Suprapubic skin (tissue), 4 donors: ENCODE measurements around the gene POLE3.

Experiments
- CTCF ChIP-seq, 2 donors: fragments of 200-600 bp in 1 of 2; fragments of 450-650 bp in 1 of 2; sonication (generic) in 1 of 2; IDR thresholded peaks; one replicate each; pipeline ENCODE4 v1.5.1; 2016 to 2019; ENCODE audit warnings: antibody characterized with exemption in 2 of 2, mild to moderate bottlenecking in 1 of 2, moderate library complexity in 1 of 2
- POLR2A ChIP-seq, 2 donors: fragments of 450-650 bp; IDR thresholded peaks; one replicate each; pipeline ENCODE4 v1.6.1; 2017; ENCODE audit warnings: antibody characterized with exemption in 2 of 2, mild to moderate bottlenecking in 2 of 2, moderate library complexity in 2 of 2
- POLR2AphosphoS5 ChIP-seq, 3 donors: sonication (generic); formaldehyde crosslinking; IDR thresholded peaks; one replicate each; pipeline ENCODE4 v1.6.1; 2017; ENCODE audit warnings: antibody characterized with exemption in 3 of 3

- TF ChIP-seq CTCF (IDR thresholded peaks at IDR 0.05): no peak
- TF ChIP-seq POLR2A (IDR thresholded peaks at IDR 0.05): no peak
- TF ChIP-seq POLR2AphosphoS5 (IDR thresholded peaks at IDR 0.05): no peak
Measured at GRCh38 chr9:113361304-113362018, 49.0 kb downstream of the POLE3 start.
